ENCODE results near the gene INCA1. TPM values are rescaled to one million over a fixed set of nuclear protein-coding genes. Genes with fewer than 3 reads are reported as not detected.

Gene INCA1
- total and polyA plus RNA-seq, 2 of the 13 experiments (the other 11 are each of a cell fraction or from before 2014, with no cell fraction given), result 0.93 to 2.6 TPM

DNA sequence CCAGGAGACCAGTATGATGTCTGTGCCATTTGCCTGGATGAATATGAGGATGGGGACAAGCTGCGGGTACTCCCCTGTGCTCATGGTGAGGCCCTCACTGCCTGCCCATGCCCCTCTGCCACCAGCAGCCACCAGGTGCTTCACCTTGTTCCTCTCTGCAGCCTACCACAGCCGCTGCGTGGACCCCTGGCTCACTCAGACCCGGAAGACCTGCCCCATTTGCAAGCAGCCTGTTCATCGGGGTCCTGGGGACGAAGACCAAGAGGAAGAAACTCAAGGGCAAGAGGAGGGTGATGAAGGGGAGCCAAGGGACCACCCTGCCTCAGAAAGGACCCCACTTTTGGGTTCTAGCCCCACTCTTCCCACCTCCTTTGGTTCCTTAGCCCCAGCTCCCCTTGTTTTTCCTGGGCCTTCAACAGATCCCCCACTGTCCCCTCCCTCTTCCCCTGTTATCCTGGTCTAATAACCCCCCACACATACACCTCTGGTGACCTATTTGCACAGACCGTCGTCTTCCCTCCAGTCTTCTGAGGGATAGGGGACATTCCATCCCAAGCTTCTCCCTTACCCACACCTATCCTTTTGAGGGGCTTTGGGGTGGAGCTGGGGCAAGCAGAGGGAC, 52.7 kb downstream of the INCA1 start (continued):
- TF ChIP-seq HNRNPLL (IDR thresholded peaks at IDR 0.05; ENCODE audit: low read depth, low read length, poor library complexity, severe bottlenecking) (no peak), ZBTB4 (CRISPR knock-in tag; IDR thresholded peaks at IDR 0.05; ENCODE audit: borderline replicate concordance) (no peak), ZNF180 (CRISPR knock-in tag; IDR thresholded peaks at IDR 0.05; ENCODE audit: borderline replicate concordance, low read depth) (no peak), BRF2 (CRISPR knock-in tag; IDR thresholded peaks at IDR 0.05) (no peak), ZNF430 (CRISPR knock-in tag; IDR thresholded peaks at IDR 0.05) (no peak), ZFP37 (CRISPR knock-in tag; IDR thresholded peaks at IDR 0.05; ENCODE audit: borderline replicate concordance) (no peak), IKZF4 (CRISPR knock-in tag; IDR thresholded peaks at IDR 0.05; ENCODE audit: borderline replicate concordance, low read depth, not compliant biosample characterization) (no peak), ZFP36L1 (CRISPR knock-in tag; IDR thresholded peaks at IDR 0.05) (no peak), MEF2D (CRISPR knock-in tag; IDR thresholded peaks at IDR 0.05) (0 out of 2 replicates have a peak, but pooled peaks have one; percentile 18), NFKBIZ (CRISPR knock-in tag; IDR thresholded peaks at IDR 0.05) (no peak), HNRNPH1 (optimal IDR thresholded peaks at IDR 0.05; ENCODE audit: low read depth, low read length) (peak; percentile 75), FOXC1 (CRISPR knock-in tag; IDR thresholded peaks at IDR 0.05; ENCODE audit: borderline replicate concordance) (no peak)
- TF ChIP-seq, protein P1, sequence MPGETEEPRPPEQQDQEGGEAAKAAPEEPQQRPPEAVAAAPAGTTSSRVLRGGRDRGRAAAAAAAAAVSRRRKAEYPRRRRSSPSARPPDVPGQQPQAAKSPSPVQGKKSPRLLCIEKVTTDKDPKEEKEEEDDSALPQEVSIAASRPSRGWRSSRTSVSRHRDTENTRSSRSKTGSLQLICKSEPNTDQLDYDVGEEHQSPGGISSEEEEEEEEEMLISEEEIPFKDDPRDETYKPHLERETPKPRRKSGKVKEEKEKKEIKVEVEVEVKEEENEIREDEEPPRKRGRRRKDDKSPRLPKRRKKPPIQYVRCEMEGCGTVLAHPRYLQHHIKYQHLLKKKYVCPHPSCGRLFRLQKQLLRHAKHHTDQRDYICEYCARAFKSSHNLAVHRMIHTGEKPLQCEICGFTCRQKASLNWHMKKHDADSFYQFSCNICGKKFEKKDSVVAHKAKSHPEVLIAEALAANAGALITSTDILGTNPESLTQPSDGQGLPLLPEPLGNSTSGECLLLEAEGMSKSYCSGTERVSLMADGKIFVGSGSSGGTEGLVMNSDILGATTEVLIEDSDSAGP (CRISPR knock-in tag; IDR thresholded peaks at IDR 0.05; ENCODE audit: borderline replicate concordance), result peak; percentile 34; the same call in 1 of the 2 replicates
- TF ChIP-seq, protein P2, sequence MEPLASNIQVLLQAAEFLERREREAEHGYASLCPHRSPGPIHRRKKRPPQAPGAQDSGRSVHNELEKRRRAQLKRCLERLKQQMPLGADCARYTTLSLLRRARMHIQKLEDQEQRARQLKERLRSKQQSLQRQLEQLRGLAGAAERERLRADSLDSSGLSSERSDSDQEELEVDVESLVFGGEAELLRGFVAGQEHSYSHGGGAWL (CRISPR knock-in tag; IDR thresholded peaks at IDR 0.05), result 0 out of 2 replicates have a peak, but pooled peaks have one; percentile 35
- TF ChIP-seq, protein P3, sequence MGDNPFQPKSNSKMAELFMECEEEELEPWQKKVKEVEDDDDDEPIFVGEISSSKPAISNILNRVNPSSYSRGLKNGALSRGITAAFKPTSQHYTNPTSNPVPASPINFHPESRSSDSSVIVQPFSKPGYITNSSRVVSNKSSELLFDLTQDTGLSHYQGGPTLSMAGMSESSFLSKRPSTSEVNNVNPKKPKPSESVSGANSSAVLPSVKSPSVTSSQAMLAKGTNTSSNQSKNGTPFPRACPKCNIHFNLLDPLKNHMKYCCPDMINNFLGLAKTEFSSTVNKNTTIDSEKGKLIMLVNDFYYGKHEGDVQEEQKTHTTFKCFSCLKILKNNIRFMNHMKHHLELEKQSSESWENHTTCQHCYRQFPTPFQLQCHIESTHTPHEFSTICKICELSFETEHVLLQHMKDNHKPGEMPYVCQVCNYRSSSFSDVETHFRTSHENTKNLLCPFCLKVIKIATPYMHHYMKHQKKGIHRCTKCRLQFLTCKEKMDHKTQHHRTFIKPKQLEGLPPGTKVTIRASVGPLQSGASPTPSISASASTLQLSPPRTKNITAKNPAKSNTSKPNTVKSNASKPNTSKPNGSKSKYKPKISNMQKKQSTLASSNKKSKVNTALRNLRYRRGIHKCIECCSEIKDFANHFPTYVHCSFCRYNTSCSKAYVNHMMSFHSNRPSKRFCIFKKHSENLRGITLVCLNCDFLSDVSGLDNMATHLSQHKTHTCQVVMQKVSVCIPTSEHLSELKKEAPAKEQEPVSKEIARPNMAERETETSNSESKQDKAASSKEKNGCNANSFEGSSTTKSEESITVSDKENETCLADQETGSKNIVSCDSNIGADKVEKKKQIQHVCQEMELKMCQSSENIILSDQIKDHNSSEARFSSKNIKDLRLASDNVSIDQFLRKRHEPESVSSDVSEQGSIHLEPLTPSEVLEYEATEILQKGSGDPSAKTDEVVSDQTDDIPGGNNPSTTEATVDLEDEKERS (CRISPR knock-in tag; IDR thresholded peaks at IDR 0.05), result no peak
- TF ChIP-seq, protein P4, sequence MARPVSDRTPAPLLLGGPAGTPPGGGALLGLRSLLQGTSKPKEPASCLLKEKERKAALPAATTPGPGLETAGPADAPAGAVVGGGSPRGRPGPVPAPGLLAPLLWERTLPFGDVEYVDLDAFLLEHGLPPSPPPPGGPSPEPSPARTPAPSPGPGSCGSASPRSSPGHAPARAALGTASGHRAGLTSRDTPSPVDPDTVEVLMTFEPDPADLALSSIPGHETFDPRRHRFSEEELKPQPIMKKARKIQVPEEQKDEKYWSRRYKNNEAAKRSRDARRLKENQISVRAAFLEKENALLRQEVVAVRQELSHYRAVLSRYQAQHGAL (CRISPR knock-in tag; IDR thresholded peaks at IDR 0.05; ENCODE audit: not compliant biosample characterization), result no peak

Measured in HepG2 (cell line).